IMR-90 (cell line): Measurements from ENCODE around the gene TSBP1. TPM values are rescaled to one million over a fixed set of nuclear protein-coding genes. Genes with fewer than 3 reads are reported as not detected.

Experiments
- ATAC-seq: fragments of 200-7000 bp; cut with Tn5 transposase; 2 replicates; pipeline ENCODE4 v1.9.1; 2020; ENCODE audit warnings: low read depth, mild to moderate bottlenecking, moderate library complexity
- BruUV-seq: library from RNA; stranded (reverse); fragments of 400-500 nt; replicated peaks from 2 replicates; lab custom pipeline; 2021; lab: Mats Ljungman, UMichigan
- CTCF ChIA-PET: fragments of 300-600 bp; formaldehyde crosslinking; extraction: SDS; loops from one replicate; lab custom pipeline; 2021; ENCODE audit warnings: antibody characterized with exemption; lab: Yijun Ruan, JAX
- POLR2A ChIA-PET: fragments of 300-600 bp; sonication (Branson Sonifier 250); formaldehyde crosslinking; loops from one replicate; lab custom pipeline; 2022; ENCODE audit warnings: antibody characterized with exemption; ENCODE audit not compliant: unreplicated experiment; lab: Charles Lee
- DNase-seq: peaks from one replicate; pipeline ENCODE4 v3.0.0; 2013
- H2AFZ ChIP-seq: replicated peaks from 2 replicates; pipeline ENCODE3; 2013; ENCODE audit warnings: low read length, mild to moderate bottlenecking; ENCODE audit not compliant: poor library complexity
- H2AK5ac ChIP-seq: 2 replicates; pipeline ENCODE4 v1.6.1; 2013; ENCODE audit warnings: low read depth, low read length, inconsistent platforms
- H2AK9ac ChIP-seq: replicated peaks from 2 replicates; pipeline ENCODE3; 2013; ENCODE audit warnings: mild to moderate bottlenecking, low read depth, low read length, moderate library complexity; ENCODE audit not compliant: poor library complexity
- H2BK120ac ChIP-seq: 2 replicates; pipeline ENCODE4 v1.6.1; 2013; ENCODE audit warnings: low read depth, low read length, inconsistent platforms
- H2BK15ac ChIP-seq: 3 replicates; pipeline ENCODE4 v1.6.1; 2013; ENCODE audit warnings: low read depth, low read length, inconsistent platforms
- H2BK20ac ChIP-seq: 2 replicates; pipeline ENCODE4 v1.6.1; 2013; ENCODE audit warnings: low read depth, mild to moderate bottlenecking, inconsistent platforms, low read length, moderate library complexity
- H2BK5ac ChIP-seq: 2 replicates; pipeline ENCODE4 v1.6.1; 2013; ENCODE audit warnings: mild to moderate bottlenecking, low read depth, low read length, inconsistent platforms; ENCODE audit not compliant: poor library complexity, severe bottlenecking
- H3K14ac ChIP-seq: replicated peaks from 2 replicates; pipeline ENCODE4 v1.6.1; 2013; ENCODE audit warnings: low read depth, low read length, inconsistent platforms
- H3K18ac ChIP-seq: 2 replicates; pipeline ENCODE4 v1.6.1; 2013; ENCODE audit warnings: low read depth, low read length, control low read depth
- H3K23ac ChIP-seq: 2 replicates; pipeline ENCODE4 v1.6.1; 2013; ENCODE audit warnings: low read depth, low read length, inconsistent platforms
- H3K27ac ChIP-seq: 2 replicates; pipeline ENCODE4 v1.5.1; 2013; ENCODE audit warnings: mild to moderate bottlenecking, control low read depth, low read length; ENCODE audit not compliant: insufficient read depth
- H3K27me3 ChIP-seq: 2 replicates; pipeline ENCODE4 v1.6.1; 2013; ENCODE audit warnings: low read length; ENCODE audit not compliant: control insufficient read depth, insufficient read depth
- H3K36me3 ChIP-seq: 2 replicates; pipeline ENCODE4 v1.6.1; 2013; ENCODE audit warnings: low read length, mixed read lengths; ENCODE audit not compliant: control insufficient read depth, insufficient read depth
- H3K4ac ChIP-seq: 2 replicates; pipeline ENCODE4 v1.6.1; 2013; ENCODE audit warnings: low read depth, low read length, inconsistent platforms
- H3K4me1 ChIP-seq: 2 replicates; pipeline ENCODE4 v1.6.1; 2013; ENCODE audit warnings: low read length, mixed read lengths; ENCODE audit not compliant: control insufficient read depth, insufficient read depth
- H3K4me2 ChIP-seq: 2 replicates; pipeline ENCODE4 v1.6.1; 2013; ENCODE audit warnings: low read depth, mild to moderate bottlenecking, control low read depth, low read length, moderate library complexity
- H3K4me3 ChIP-seq: 2 replicates; pipeline ENCODE4 v1.5.1; 2013; ENCODE audit warnings: low read depth, mild to moderate bottlenecking, control low read depth, low read length, moderate library complexity; ENCODE audit not compliant: insufficient read depth
- H3K56ac ChIP-seq: 2 replicates; pipeline ENCODE4 v1.6.1; 2013; ENCODE audit warnings: low read length, inconsistent platforms; ENCODE audit not compliant: insufficient read depth; ENCODE audit errors: extremely low read depth
- H3K79me1 ChIP-seq, 2 experiments: 2 replicates each; pipeline ENCODE4 v1.6.1; 2013; ENCODE audit warnings: low read length in 2 of 2, inconsistent platforms in 1 of 2, low read depth in 1 of 2
- H3K9ac ChIP-seq: 2 replicates; pipeline ENCODE4 v1.6.1; 2013; ENCODE audit warnings: low read depth, low read length, control low read depth
- H3K9me1 ChIP-seq: 2 replicates; pipeline ENCODE4 v1.6.1; 2013; ENCODE audit warnings: low read length, inconsistent platforms; ENCODE audit not compliant: insufficient read depth
- H3K9me3 ChIP-seq: 2 replicates; pipeline ENCODE4 v1.6.1; 2013; ENCODE audit warnings: low read length; ENCODE audit not compliant: control insufficient read depth, insufficient read depth
- H4K20me1 ChIP-seq: 2 replicates; pipeline ENCODE4 v1.6.1; 2013; ENCODE audit warnings: low read length, inconsistent platforms; ENCODE audit not compliant: insufficient read depth
- H4K5ac ChIP-seq: 2 replicates; pipeline ENCODE4 v1.6.1; 2013; ENCODE audit warnings: mild to moderate bottlenecking, low read depth, low read length, control low read depth
- H4K8ac ChIP-seq, 2 experiments: 2 replicates each; pipeline ENCODE4 v1.6.1; 2013; ENCODE audit warnings: low read depth in 2 of 2, low read length in 2 of 2, control low read depth in 1 of 2, inconsistent platforms in 1 of 2
- H4K91ac ChIP-seq: 2 replicates; pipeline ENCODE4 v1.6.1; 2013; ENCODE audit warnings: low read depth, low read length, inconsistent platforms; ENCODE audit not compliant: insufficient read depth
- BHLHE40 ChIP-seq: fragments of 150-350 bp; IDR thresholded peaks from 2 replicates; pipeline ENCODE4 v1.6.1; 2016; ENCODE audit warnings: mild to moderate bottlenecking, low read depth, low read length
- CEBPB ChIP-seq: IDR thresholded peaks from 2 replicates; pipeline ENCODE4 v1.6.1; 2012; ENCODE audit warnings: low read depth, low read length, improper control_type of control experiment
- CTCF ChIP-seq: conservative IDR thresholded peaks from 2 replicates; pipeline ENCODE4 v1.5.1; 2012; ENCODE audit warnings: mild to moderate bottlenecking, low read depth, low read length, improper control_type of control experiment
- FOS ChIP-seq: fragments of 150-350 bp; IDR thresholded peaks from 2 replicates; pipeline ENCODE4 v1.6.1; 2016; ENCODE audit warnings: low read depth, low read length
- MAZ ChIP-seq: IDR thresholded peaks from 2 replicates; pipeline ENCODE4 v1.6.1; 2012; ENCODE audit warnings: low read depth, mild to moderate bottlenecking, low read length, improper control_type of control experiment, moderate library complexity, borderline replicate concordance
- MXI1 ChIP-seq: IDR thresholded peaks from 2 replicates; pipeline ENCODE4 v1.6.1; 2012; ENCODE audit warnings: low read depth, mild to moderate bottlenecking, low read length, moderate library complexity, borderline replicate concordance
- POLR2A ChIP-seq: IDR thresholded peaks from 2 replicates; pipeline ENCODE4 v1.6.1; 2012; ENCODE audit warnings: mild to moderate bottlenecking, low read depth, low read length
- RAD21 ChIP-seq: IDR thresholded peaks from 2 replicates; pipeline ENCODE4 v1.6.1; 2012; ENCODE audit warnings: low read length, improper control_type of control experiment
- RCOR1 ChIP-seq: IDR thresholded peaks from 2 replicates; pipeline ENCODE4 v1.6.1; 2012; ENCODE audit warnings: mild to moderate bottlenecking, low read length, improper control_type of control experiment; ENCODE audit not compliant: insufficient replicate concordance
- RFX5 ChIP-seq: IDR thresholded peaks from 2 replicates; pipeline ENCODE4 v1.8.0; 2012; ENCODE audit warnings: low read depth, mild to moderate bottlenecking, low read length, moderate library complexity
- SMC3 ChIP-seq: fragments of 150-350 bp; IDR thresholded peaks from 2 replicates; pipeline ENCODE4 v1.6.1; 2016; ENCODE audit warnings: low read depth, mild to moderate bottlenecking, antibody characterized with exemption, low read length, moderate library complexity
- WGBS, 2 experiments: methylation state at CpG; one replicate each; pipeline versions ENCODE4 v1.1.5 to v1.1.7; 2013; ENCODE audit warnings: missing lambda C conversion rate in 2 of 2; ENCODE audit not compliant: insufficient read length in 1 of 2; ENCODE audit errors: extremely low coverage in 2 of 2; 5-methylcytosine and 5-hydroxymethylcytosine counted together
- dilution Hi-C: fragments of 300-500 bp; cut with HindIII; formaldehyde crosslinking; loops from one replicate; pipeline ENCODE4 v1.14.3; 2018; ENCODE audit warnings: low sequenced_read_pairs; ENCODE audit not compliant: unreplicated experiment
- in situ Hi-C: fragments of 300-500 bp; cut with MboI; formaldehyde crosslinking; loops from 3 replicates; pipeline ENCODE4 v1.14.3; 2019; ENCODE audit warnings: low sequenced_read_pairs, inconsistent platforms, mixed read lengths
- intact Hi-C: fragments of 100-400 bp; cut with micrococcal nuclease; formaldehyde crosslinking; loops from 2 replicates; pipeline ENCODE4 v1.10.0; 2022
- polyA plus RNA-seq, 3 experiments: library from polyadenylated mRNA; depleted of rRNA; stranded (reverse); fragments of >200 nt; gene quantifications; 2 replicates each; pipeline ENCODE4 v1.2.3, GENCODE V29; 2012; ENCODE audit warnings: low replicate concordance in 1 of 3
- total RNA-seq: library from RNA; depleted of rRNA; stranded (reverse); fragments of >200 nt; gene quantifications from 2 replicates; pipeline ENCODE4 v1.2.3, GENCODE V29; 2012

Gene TSBP1
- total and polyA plus RNA-seq, 2 of the 4 experiments (the other 2 are of a cell fraction), result not detected

GRCh38 chr6:32255199-32256153, 116.2 kb downstream of the TSBP1 start:
- H3K4me3 ChIP-seq, result peak overlapping the region; percentile 20
- DNase-seq (peak; percentile 93), ATAC-seq (peak; percentile 97)
- no peaks in the 10 kb centered on the region for H3K27me3 ChIP-seq
- no TSS peak for BruUV-seq
- TF ChIP-seq BHLHE40 (no peak), FOS (peak; percentile 52; the same call in 1 of the 2 replicates), MAZ (peak; percentile 37; the same call in 1 of the 2 replicates), MXI1 (0 out of 2 replicates have a peak, but pooled peaks have one; percentile 42), CTCF (peak; percentile 62), RAD21 (peak; percentile 37; the same call in 1 of the 2 replicates), RFX5 (no peak), CEBPB (peak; percentile 82), RCOR1 (no peak), POLR2A (0 out of 2 replicates have a peak, but pooled peaks have one; percentile 25), SMC3 (peak; percentile 31; the same call in 1 of the 2 replicates)
- peak overlapping the region; percentile 89 for H2BK120ac ChIP-seq
- peak overlapping the region; percentile 85 for H3K14ac ChIP-seq
- H3K36me3 ChIP-seq, result no peaks in the 10 kb centered on the region
- intact Hi-C loops (no loop called here), dilution Hi-C loops (no loop called here), in situ Hi-C loops (no loop called here)
- peak overlapping the region; percentile 94 to 97 for H4K8ac ChIP-seq
- peaks cover 3% of the 10 kb centered on the region; the same call in 1 of the 2 replicates for H3K9me1 ChIP-seq
- H2BK5ac ChIP-seq, result peak overlapping the region; percentile 46
- H3K56ac ChIP-seq, result peak overlapping the region; percentile 88
- H4K91ac ChIP-seq, result peak overlapping the region; percentile 90
- H3K4me2 ChIP-seq, result peak overlapping the region; percentile 49
- peaks cover 4% of the 10 kb centered on the region for H3K4me1 ChIP-seq
- H3K18ac ChIP-seq, result peak overlapping the region; percentile 84
- peak overlapping the region; percentile 71 for H3K23ac ChIP-seq
- H3K79me1 ChIP-seq, result no peaks in the 10 kb centered on the region
- H2BK20ac ChIP-seq, result peak overlapping the region; percentile 78
- ChIA-PET CTCF (interaction anchor here (0.6 to 1.7 kb wide), 9 partner anchors 10 to 977 kb away, joined by 3 to 10 read pairs (median 3); no protein-coding TSS in a partner anchor), POLR2A (interaction anchor here (0.6 kb wide), 1 partner anchor 14 kb away, joined by 3 read pairs; no protein-coding TSS in a partner anchor)
- H3K9me3 ChIP-seq, result no peaks in the 10 kb centered on the region
- no peaks in the 10 kb centered on the region for H4K20me1 ChIP-seq
- WGBS, 2 experiments, result no CpG with 5 or more reads among the region's 30 CpGs
- peak overlapping the region; percentile 93 for H3K4ac ChIP-seq
- H4K5ac ChIP-seq, result peak overlapping the region; percentile 91
- H2AK5ac ChIP-seq, result peak overlapping the region; percentile 38
- peak overlapping the region; percentile 81 for H3K27ac ChIP-seq
- peak overlapping the region; percentile 4 for H2AK9ac ChIP-seq
- peak overlapping the region; percentile 87; the same call in 2 of the 3 replicates for H2BK15ac ChIP-seq
- peak overlapping the region; percentile 93 for H2AFZ ChIP-seq
- peak overlapping the region; percentile 48 for H3K9ac ChIP-seq
